Activated B cell treated with CpG ODN at 0.5 μM for 24 hours (primary cell): Measurements from ENCODE around the gene TTC21A. TPM values are rescaled to one million over a fixed set of nuclear protein-coding genes. Genes with fewer than 3 reads are reported as not detected.
A peak's percentile ranks its signal among the peaks of the same experiment; 100 is the strongest.

Experiments
- ATAC-seq: fragments of 200-7000 bp; cut with Tn5 transposase; one replicate; pipeline ENCODE4 v1.10.0; 2021; ENCODE audit warnings: low read depth, mild to moderate bottlenecking, moderate library complexity
- CTCF ChIA-PET: fragments of 350-600 bp; sonication (Branson Sonifier 250); formaldehyde crosslinking; loops from one replicate; lab custom pipeline; 2021; ENCODE audit warnings: antibody characterized with exemption; lab: Charles Lee
- POLR2A ChIA-PET: fragments of 350-600 bp; sonication (Branson Sonifier 250); formaldehyde crosslinking; loops from one replicate; lab custom pipeline; 2021; ENCODE audit warnings: antibody characterized with exemption; lab: Charles Lee
- DNase-seq: peaks from one replicate; pipeline ENCODE4 v3.0.0; 2022
- H3K27ac Mint-ChIP-seq: one replicate; pipeline ENCODE4 v1.8.0; 2020; ENCODE audit warnings: mixed read lengths
- H3K27me3 Mint-ChIP-seq: one replicate; pipeline ENCODE4 v1.8.0; 2021; ENCODE audit warnings: mixed read lengths
- H3K36me3 Mint-ChIP-seq: one replicate; pipeline ENCODE4 v1.8.0; 2021; ENCODE audit warnings: low read depth, mixed read lengths
- H3K4me1 Mint-ChIP-seq: one replicate; pipeline ENCODE4 v1.8.0; 2021; ENCODE audit warnings: mixed read lengths
- H3K4me3 Mint-ChIP-seq: one replicate; pipeline ENCODE4 v1.8.0; 2020; ENCODE audit warnings: mild to moderate bottlenecking, mixed read lengths
- H3K9me3 Mint-ChIP-seq: one replicate; pipeline ENCODE4 v1.8.0; 2020; ENCODE audit warnings: mixed read lengths
- intact Hi-C: fragments of 100-400 bp; cut with micrococcal nuclease; formaldehyde crosslinking; loops from one replicate; pipeline ENCODE4 v1.15.1; 2024
- total RNA-seq: library from RNA; stranded (reverse); gene quantifications from 2 replicates; pipeline ENCODE4 v1.2.3, GENCODE V29; 2022
- TF ChIP-seq, protein P1 (sequence below): fragments of 200-600 bp; IDR thresholded peaks from one replicate; pipeline ENCODE4 v1.8.0; 2022; ENCODE audit warnings: antibody characterized with exemption, mild to moderate bottlenecking

The TTC21A gene
- total RNA-seq, 1 donor from 2014 or later, result 15.9 TPM

GRCh38 chr3:39137435-39137936, 30.0 kb downstream of the TTC21A start:
- Mint-ChIP-seq H3K27ac (no peak overlapping the region), H3K36me3 (peaks cover 66% of the 10 kb centered on the region), H3K4me3 (no peak overlapping the region), H3K9me3 (no peaks in the 10 kb centered on the region), H3K27me3 (no peaks in the 10 kb centered on the region), H3K4me1 (peaks cover 22% of the 10 kb centered on the region)
- CTCF ChIA-PET, result no interaction called here
- POLR2A ChIA-PET, result interaction anchor here (0.8 kb wide), 1 partner anchor 11 kb away, joined by 3 read pairs; no protein-coding TSS in a partner anchor
- TF ChIP-seq, protein P1, sequence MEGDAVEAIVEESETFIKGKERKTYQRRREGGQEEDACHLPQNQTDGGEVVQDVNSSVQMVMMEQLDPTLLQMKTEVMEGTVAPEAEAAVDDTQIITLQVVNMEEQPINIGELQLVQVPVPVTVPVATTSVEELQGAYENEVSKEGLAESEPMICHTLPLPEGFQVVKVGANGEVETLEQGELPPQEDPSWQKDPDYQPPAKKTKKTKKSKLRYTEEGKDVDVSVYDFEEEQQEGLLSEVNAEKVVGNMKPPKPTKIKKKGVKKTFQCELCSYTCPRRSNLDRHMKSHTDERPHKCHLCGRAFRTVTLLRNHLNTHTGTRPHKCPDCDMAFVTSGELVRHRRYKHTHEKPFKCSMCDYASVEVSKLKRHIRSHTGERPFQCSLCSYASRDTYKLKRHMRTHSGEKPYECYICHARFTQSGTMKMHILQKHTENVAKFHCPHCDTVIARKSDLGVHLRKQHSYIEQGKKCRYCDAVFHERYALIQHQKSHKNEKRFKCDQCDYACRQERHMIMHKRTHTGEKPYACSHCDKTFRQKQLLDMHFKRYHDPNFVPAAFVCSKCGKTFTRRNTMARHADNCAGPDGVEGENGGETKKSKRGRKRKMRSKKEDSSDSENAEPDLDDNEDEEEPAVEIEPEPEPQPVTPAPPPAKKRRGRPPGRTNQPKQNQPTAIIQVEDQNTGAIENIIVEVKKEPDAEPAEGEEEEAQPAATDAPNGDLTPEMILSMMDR, result no peak
- ATAC-seq, result no peak
- DNase-seq, result no peak
- intact Hi-C loops, result no loop called here

DNA sequence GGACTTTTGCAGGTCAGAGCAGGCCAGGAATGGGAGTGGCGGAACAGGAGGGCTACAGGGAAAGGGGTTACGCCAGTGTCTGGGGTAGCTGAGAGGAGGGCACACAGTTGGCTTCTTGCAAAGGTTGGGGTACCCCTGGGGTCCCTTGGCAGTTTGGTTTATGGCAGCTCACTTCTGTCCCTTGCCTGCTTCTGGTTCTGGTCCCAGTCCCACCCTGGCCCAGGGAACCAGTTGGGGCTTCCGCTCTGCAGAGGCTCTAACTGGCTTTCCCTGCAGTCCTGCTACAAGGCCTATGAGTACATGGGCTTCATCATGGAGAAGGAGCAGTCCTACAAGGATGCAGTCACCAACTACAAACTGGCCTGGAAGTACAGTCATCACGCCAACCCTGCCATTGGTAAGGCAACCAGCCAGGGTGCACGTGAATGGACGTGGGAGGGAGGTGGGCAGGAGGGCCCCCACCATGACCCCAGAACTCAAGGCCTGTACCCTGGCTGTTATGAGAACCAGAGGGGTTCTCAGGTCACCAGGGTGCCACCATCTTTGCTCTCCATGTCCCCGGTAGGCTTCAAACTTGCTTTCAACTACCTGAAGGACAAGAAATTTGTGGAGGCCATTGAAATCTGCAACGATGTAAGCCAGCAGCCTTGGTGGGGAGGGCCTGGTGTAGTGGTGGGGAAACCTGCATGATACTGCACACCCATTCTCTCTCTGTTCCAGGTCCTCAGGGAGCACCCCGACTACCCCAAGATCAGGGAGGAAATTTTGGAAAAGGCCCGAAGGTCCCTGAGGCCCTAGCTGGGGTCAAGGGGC, 30.7 kb downstream of the TTC21A start:
- DNase-seq (no peak), ATAC-seq (no peak)
- Mint-ChIP-seq H3K4me1 (peaks cover 28% of the 10 kb centered on the region), H3K27ac (peak overlapping the region; percentile 31), H3K27me3 (no peaks in the 10 kb centered on the region), H3K9me3 (no peaks in the 10 kb centered on the region), H3K4me3 (no peak overlapping the region), H3K36me3 (peaks cover 69% of the 10 kb centered on the region)
- TF ChIP-seq, protein P1, result no peak
- intact Hi-C loops, result no loop called here
- ChIA-PET POLR2A (no interaction called here), CTCF (no interaction called here)

GRCh38 chr3:39138804-39139415, 31.4 kb downstream of the TTC21A start:
- Mint-ChIP-seq H3K9me3 (no peaks in the 10 kb centered on the region), H3K4me1 (peaks cover 30% of the 10 kb centered on the region), H3K36me3 (peaks cover 69% of the 10 kb centered on the region), H3K4me3 (no peak overlapping the region), H3K27me3 (no peaks in the 10 kb centered on the region), H3K27ac (peak overlapping the region; percentile 31)
- CTCF ChIA-PET, result no interaction called here
- intact Hi-C loops, result no loop called here
- ATAC-seq, result no peak
- TF ChIP-seq, protein P1, result no peak
- POLR2A ChIA-PET, result interaction anchor here (0.7 kb wide), 1 partner anchor 39 kb away, joined by 3 read pairs; no protein-coding TSS in a partner anchor
- no peak for DNase-seq

DNA sequence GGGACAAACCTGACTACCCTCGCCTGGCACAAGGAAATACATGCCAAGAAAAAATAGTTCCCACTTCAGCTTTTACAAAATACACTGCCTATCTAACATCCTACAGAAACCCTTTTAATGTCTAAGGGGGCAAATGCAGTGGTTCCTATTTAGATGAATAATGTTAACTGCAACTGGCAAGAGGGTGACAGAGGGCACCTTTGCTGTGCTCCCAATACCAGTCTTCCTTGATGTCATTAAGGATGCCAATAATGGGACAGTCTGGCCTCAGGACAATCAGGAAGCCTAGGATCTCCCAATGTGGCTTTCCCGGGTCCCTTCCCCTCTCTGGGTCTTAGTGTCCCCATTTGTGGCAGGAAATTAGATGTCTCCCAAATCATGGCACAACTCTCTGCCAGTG, 32.0 kb downstream of the TTC21A start:
- Mint-ChIP-seq H3K9me3 (no peaks in the 10 kb centered on the region), H3K27me3 (no peaks in the 10 kb centered on the region), H3K27ac (peak overlapping the region; percentile 46), H3K4me1 (peaks cover 31% of the 10 kb centered on the region), H3K4me3 (no peak overlapping the region), H3K36me3 (peaks cover 69% of the 10 kb centered on the region)
- ATAC-seq, result no peak
- intact Hi-C loops, result no loop called here
- ChIA-PET POLR2A (interaction anchor here (0.7 kb wide), 1 partner anchor 39 kb away, joined by 3 read pairs; no protein-coding TSS in a partner anchor), CTCF (no interaction called here)
- DNase-seq, result no peak
- TF ChIP-seq, protein P1, result no peak
